ENCODE results near the gene GNPDA1. TPM values are rescaled to one million over a fixed set of nuclear protein-coding genes. Genes with fewer than 3 reads are reported as not detected.

Gene GNPDA1
- total and polyA plus RNA-seq, 10 of the 15 experiments (the other 5 are each of a cell fraction or from before 2014, with no cell fraction given) = 1.0 to 11.9 (median 3.9) TPM

DNA sequence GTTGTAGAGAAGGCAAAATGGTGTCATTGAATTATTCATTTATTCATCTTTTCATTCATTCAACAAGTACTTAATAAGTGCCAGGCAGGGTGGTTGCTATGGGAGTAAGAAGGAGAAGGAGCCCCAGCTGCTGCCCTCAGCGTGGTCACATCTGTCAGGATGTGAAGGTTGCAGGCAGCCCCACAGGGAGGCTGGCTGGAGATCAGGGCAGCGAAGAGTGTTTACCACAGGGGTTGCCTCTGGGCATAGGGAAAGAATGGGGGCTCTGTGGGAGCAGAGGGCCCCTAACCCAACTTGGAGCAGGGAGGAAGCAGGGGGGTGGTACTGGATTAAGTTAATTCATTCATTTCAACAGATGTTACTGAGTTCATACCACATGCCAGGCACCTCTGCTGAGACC, 60.8 kb downstream of the GNPDA1 start (continued):
- TF ChIP-seq CEBPB (IDR thresholded peaks at IDR 0.05; ENCODE audit: borderline replicate concordance in 1 of 2, low read depth in 2 of 2, low read length in 2 of 2) = no peak

GRCh38 chr5:141951332-141951781, 61.5 kb downstream of the GNPDA1 start:
- 7% methylated on average over 9 of the region's 9 CpGs for WGBS (ENCODE audit: insufficient coverage, insufficient replicate concordance, low lambda C conversion rate, missing lambda C conversion rate)
- intact Hi-C loops (cut with micrococcal nuclease; ENCODE audit: unreplicated experiment) = no loop called here

More at GRCh38 chr5:141951332-141951781, 61.5 kb downstream of the GNPDA1 start:
- DNase-seq (ENCODE audit: low read depth, low spot score) (no peak), FAIRE-seq (peak; percentile 52), ATAC-seq (peak; percentile 92)
- ChIA-PET SMC1A (ENCODE audit: uncharacterized antibody, unreplicated experiment) (interaction anchor here (1.2 kb wide), 1 partner anchor 10 kb away, joined by 3 read pairs; no protein-coding TSS in a partner anchor), POLR2A (no interaction called here), CTCF (interaction anchor here (1.5 kb wide), 1 partner anchor 9 kb away, joined by 10 read pairs; no protein-coding TSS in a partner anchor), RAD21 (ENCODE audit: unreplicated experiment) (no interaction called here)
- TF ChIP-seq ZBTB11 (CRISPR knock-in tag; IDR thresholded peaks at IDR 0.05) = no peak
- peak; percentile 15 for TF ChIP-seq MEF2B (IDR thresholded peaks at IDR 0.05; ENCODE audit: partially characterized antibody, poor library complexity, severe bottlenecking)
- peak; percentile 17 to 66 (median 61); a peak in 4 of 6 replicates for TF ChIP-seq CTCF (IDR thresholded peaks at IDR 0.05 in 2 of 3, conservative IDR thresholded peaks at IDR 0.05 in 1 of 3; ENCODE audit: control insufficient read depth in 2 of 3, extremely low read depth in 1 of 3, insufficient read depth in 1 of 3, low read depth in 3 of 3, low read length in 3 of 3)
- 0 out of 2 replicates have a peak, but pooled peaks have one; percentile 2 for TF ChIP-seq RAD21 (IDR thresholded peaks at IDR 0.05; ENCODE audit: insufficient read depth, low read depth, low read length)
- no peak for TF ChIP-seq HDAC2 (IDR thresholded peaks at IDR 0.05)
- H3K4me2 ChIP-seq (ENCODE audit: control insufficient read depth, insufficient read depth) = no peak overlapping the region
- no peak overlapping the region for H3K4me3 ChIP-seq
- H3K36me3 ChIP-seq (ENCODE audit: control insufficient read depth in 2 of 2, insufficient read depth in 2 of 2, low read length in 1 of 2) = no peaks in the 10 kb centered on the region
- in situ Hi-C loops (cut with MboI) = no loop called here
- no peak overlapping the region for H3K9ac ChIP-seq (ENCODE audit: control insufficient read depth, insufficient read depth, low read length)
- no peaks in the 10 kb centered on the region for H3K9me3 ChIP-seq (replicated peaks; ENCODE audit: control insufficient read depth, insufficient read depth, low read length)
- no peaks in the 10 kb centered on the region for H3K4me1 ChIP-seq (ENCODE audit: control insufficient read depth, insufficient read depth, low read length)
- H3K79me2 ChIP-seq (ENCODE audit: control insufficient read depth, insufficient read depth, low read length) = no peaks in the 10 kb centered on the region
- no peak overlapping the region for H3K27ac ChIP-seq (ENCODE audit: control insufficient read depth, insufficient read depth)
- BruUV-seq (replicated peaks) = no TSS peak
- H2AFZ ChIP-seq (ENCODE audit: control insufficient read depth, low read depth, low read length) = no peak overlapping the region; the same call in 1 of the 2 replicates
- H4K20me1 ChIP-seq (ENCODE audit: control insufficient read depth, insufficient read depth) = no peaks in the 10 kb centered on the region
- no peaks in the 10 kb centered on the region for H3K27me3 ChIP-seq (replicated peaks in 1 of 2; ENCODE audit: control insufficient read depth in 2 of 2, insufficient read depth in 2 of 2, low read length in 1 of 2)

Other genes with a start within 250 kb of the GNPDA1 start
- gene PCDH1, start 134.6 kb downstream of the GNPDA1 start, total RNA-seq (2014; rRNA removed) = 0.11 TPM in 1 of 2 replicates, not detected in the other
- gene PCDH1, start 134.6 kb downstream of the GNPDA1 start, total RNA-seq (2014; rRNA removed; fragmentation: Illumina TruSeq; extraction: Trizol) = not detected in 2 replicates
- 0.27 and 0.36 TPM in 2 replicates for gene PCDH1, start 134.6 kb downstream of the GNPDA1 start, total RNA-seq (2021)
- 0.07 TPM in 1 of 2 replicates, not detected in the other for gene PCDH1, start 134.6 kb downstream of the GNPDA1 start, polyA plus RNA-seq (2011; rRNA removed)
- 0.16 TPM in 1 of 2 replicates, not detected in the other for gene PCDH1, start 134.6 kb downstream of the GNPDA1 start, polyA plus RNA-seq (2014; fragmentation: Illumina TruSeq; extraction: Trizol)
- not detected for gene PCDH1, start 134.6 kb downstream of the GNPDA1 start, polyA plus RNA-seq (2014; fragmentation: Nextera tagmentation; extraction: Ambion mirVana)
- 0.10 TPM in 1 of 2 replicates, not detected in the other for gene PCDH1, start 134.6 kb downstream of the GNPDA1 start, polyA plus RNA-seq (2014; rRNA removed)
- gene PCDH1, start 134.6 kb downstream of the GNPDA1 start, polyA plus RNA-seq (2016; fragmentation: Nextera tagmentation; extraction: Ambion mirVana) = under 1 TPM in 1 of 2 experiments, not detected in 1; 0.16 TPM
- gene DELE1, start 89.2 kb downstream of the GNPDA1 start, total RNA-seq (2014; rRNA removed) = 58.1 and 60.3 TPM in 2 replicates
- gene DELE1, start 89.2 kb downstream of the GNPDA1 start, total RNA-seq (2014; rRNA removed; fragmentation: Illumina TruSeq; extraction: Trizol) = 39.0 and 42.0 TPM in 2 replicates
- 62.9 and 63.2 TPM in 2 replicates for gene DELE1, start 89.2 kb downstream of the GNPDA1 start, total RNA-seq (2021)
- gene DELE1, start 89.2 kb downstream of the GNPDA1 start, polyA plus RNA-seq (2011; rRNA removed) = 46.4 and 71.4 TPM in 2 replicates
- gene DELE1, start 89.2 kb downstream of the GNPDA1 start, polyA plus RNA-seq (2014; fragmentation: Illumina TruSeq; extraction: Trizol) = 30.2 and 53.2 TPM in 2 replicates
- 10 to 100 TPM; 18.9 to 21.4 TPM for gene DELE1, start 89.2 kb downstream of the GNPDA1 start, polyA plus RNA-seq (2014; fragmentation: Nextera tagmentation; extraction: Ambion mirVana)
- gene DELE1, start 89.2 kb downstream of the GNPDA1 start, polyA plus RNA-seq (2014; rRNA removed) = 69.4 and 71.2 TPM in 2 replicates
- gene DELE1, start 89.2 kb downstream of the GNPDA1 start, polyA plus RNA-seq (2016; fragmentation: Nextera tagmentation; extraction: Ambion mirVana) = 10 to 100 TPM; 37.8 to 37.9 TPM
- gene PCDH12, start 54.8 kb downstream of the GNPDA1 start, total RNA-seq (2014; rRNA removed) = 0.06 TPM in 1 of 2 replicates, not detected in the other
- not detected in 2 replicates for gene PCDH12, start 54.8 kb downstream of the GNPDA1 start, total RNA-seq (2014; rRNA removed; fragmentation: Illumina TruSeq; extraction: Trizol)
- 0.03 TPM in 1 of 2 replicates, not detected in the other for gene PCDH12, start 54.8 kb downstream of the GNPDA1 start, total RNA-seq (2021)
- gene PCDH12, start 54.8 kb downstream of the GNPDA1 start, polyA plus RNA-seq (2011; rRNA removed) = 0.10 TPM in 1 of 2 replicates, not detected in the other
- gene PCDH12, start 54.8 kb downstream of the GNPDA1 start, polyA plus RNA-seq (2014; fragmentation: Illumina TruSeq; extraction: Trizol) = not detected in 2 replicates
- under 1 TPM in 1 of 2 experiments, not detected in 1; 0.05 TPM for gene PCDH12, start 54.8 kb downstream of the GNPDA1 start, polyA plus RNA-seq (2014; fragmentation: Nextera tagmentation; extraction: Ambion mirVana)
- gene PCDH12, start 54.8 kb downstream of the GNPDA1 start, polyA plus RNA-seq (2014; rRNA removed) = 0.01 TPM in 1 of 2 replicates, not detected in the other
- gene PCDH12, start 54.8 kb downstream of the GNPDA1 start, polyA plus RNA-seq (2016; fragmentation: Nextera tagmentation; extraction: Ambion mirVana) = under 1 TPM in 1 of 2 experiments, not detected in 1; 0.14 TPM
- gene RNF14, start 43.9 kb downstream of the GNPDA1 start, total RNA-seq (2014; rRNA removed) = 19.7 and 30.8 TPM in 2 replicates
- gene RNF14, start 43.9 kb downstream of the GNPDA1 start, total RNA-seq (2014; rRNA removed; fragmentation: Illumina TruSeq; extraction: Trizol) = 23.8 and 24.2 TPM in 2 replicates
- 19.7 and 26.7 TPM in 2 replicates for gene RNF14, start 43.9 kb downstream of the GNPDA1 start, total RNA-seq (2021)
- gene RNF14, start 43.9 kb downstream of the GNPDA1 start, polyA plus RNA-seq (2011; rRNA removed) = 30.6 and 39.7 TPM in 2 replicates
- gene RNF14, start 43.9 kb downstream of the GNPDA1 start, polyA plus RNA-seq (2014; fragmentation: Illumina TruSeq; extraction: Trizol) = 28.6 and 35.5 TPM in 2 replicates
- 10 to 100 TPM; 28.1 to 34.4 TPM for gene RNF14, start 43.9 kb downstream of the GNPDA1 start, polyA plus RNA-seq (2014; fragmentation: Nextera tagmentation; extraction: Ambion mirVana)
- 13.2 and 14.1 TPM in 2 replicates for gene RNF14, start 43.9 kb downstream of the GNPDA1 start, polyA plus RNA-seq (2014; rRNA removed)
- 10 to 100 TPM; 35.2 to 41.8 TPM for gene RNF14, start 43.9 kb downstream of the GNPDA1 start, polyA plus RNA-seq (2016; fragmentation: Nextera tagmentation; extraction: Ambion mirVana)
- gene NDFIP1, start 95.8 kb upstream of the GNPDA1 start, total RNA-seq (2014; rRNA removed) = 0.79 and 1.1 TPM in 2 replicates
- gene NDFIP1, start 95.8 kb upstream of the GNPDA1 start, total RNA-seq (2014; rRNA removed; fragmentation: Illumina TruSeq; extraction: Trizol) = 0.81 and 1.0 TPM in 2 replicates
- 1.3 and 1.4 TPM in 2 replicates for gene NDFIP1, start 95.8 kb upstream of the GNPDA1 start, total RNA-seq (2021)
- 1.0 and 1.2 TPM in 2 replicates for gene NDFIP1, start 95.8 kb upstream of the GNPDA1 start, polyA plus RNA-seq (2011; rRNA removed)
- 0.96 and 1.2 TPM in 2 replicates for gene NDFIP1, start 95.8 kb upstream of the GNPDA1 start, polyA plus RNA-seq (2014; fragmentation: Illumina TruSeq; extraction: Trizol)
- gene NDFIP1, start 95.8 kb upstream of the GNPDA1 start, polyA plus RNA-seq (2014; fragmentation: Nextera tagmentation; extraction: Ambion mirVana) = under 1 TPM; 0.08 to 0.37 TPM
- gene NDFIP1, start 95.8 kb upstream of the GNPDA1 start, polyA plus RNA-seq (2014; rRNA removed) = 0.88 and 2.0 TPM in 2 replicates
- 1 to 10 TPM; 2.5 to 2.7 TPM for gene NDFIP1, start 95.8 kb upstream of the GNPDA1 start, polyA plus RNA-seq (2016; fragmentation: Nextera tagmentation; extraction: Ambion mirVana)

Data from GM12878 (cell line).